ENCODE measurements around the gene FXYD6.
A peak's percentile ranks its signal among the peaks of the same experiment; 100 is the strongest.
"Not testable (repeated sequence)": the region's sequence is repeated elsewhere in the genome, so short reads cannot be mapped to it uniquely, and the experiment has no call there.

The FXYD6 gene

GRCh38 chr11:117815262-117815803, 61.1 kb downstream of the FXYD6 start:
- H3K27ac ChIP-seq, result peak overlapping the region; percentile 89
- TF ChIP-seq, protein P1, sequence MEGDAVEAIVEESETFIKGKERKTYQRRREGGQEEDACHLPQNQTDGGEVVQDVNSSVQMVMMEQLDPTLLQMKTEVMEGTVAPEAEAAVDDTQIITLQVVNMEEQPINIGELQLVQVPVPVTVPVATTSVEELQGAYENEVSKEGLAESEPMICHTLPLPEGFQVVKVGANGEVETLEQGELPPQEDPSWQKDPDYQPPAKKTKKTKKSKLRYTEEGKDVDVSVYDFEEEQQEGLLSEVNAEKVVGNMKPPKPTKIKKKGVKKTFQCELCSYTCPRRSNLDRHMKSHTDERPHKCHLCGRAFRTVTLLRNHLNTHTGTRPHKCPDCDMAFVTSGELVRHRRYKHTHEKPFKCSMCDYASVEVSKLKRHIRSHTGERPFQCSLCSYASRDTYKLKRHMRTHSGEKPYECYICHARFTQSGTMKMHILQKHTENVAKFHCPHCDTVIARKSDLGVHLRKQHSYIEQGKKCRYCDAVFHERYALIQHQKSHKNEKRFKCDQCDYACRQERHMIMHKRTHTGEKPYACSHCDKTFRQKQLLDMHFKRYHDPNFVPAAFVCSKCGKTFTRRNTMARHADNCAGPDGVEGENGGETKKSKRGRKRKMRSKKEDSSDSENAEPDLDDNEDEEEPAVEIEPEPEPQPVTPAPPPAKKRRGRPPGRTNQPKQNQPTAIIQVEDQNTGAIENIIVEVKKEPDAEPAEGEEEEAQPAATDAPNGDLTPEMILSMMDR (conservative IDR thresholded peaks at IDR 0.05), result no peak

GRCh38 chr11:117814766-117815261, 61.6 kb downstream of the FXYD6 start:
- H3K27ac ChIP-seq, result peak overlapping the region; percentile 89
- TF ChIP-seq, protein P1 (conservative IDR thresholded peaks at IDR 0.05), result no peak

DNA sequence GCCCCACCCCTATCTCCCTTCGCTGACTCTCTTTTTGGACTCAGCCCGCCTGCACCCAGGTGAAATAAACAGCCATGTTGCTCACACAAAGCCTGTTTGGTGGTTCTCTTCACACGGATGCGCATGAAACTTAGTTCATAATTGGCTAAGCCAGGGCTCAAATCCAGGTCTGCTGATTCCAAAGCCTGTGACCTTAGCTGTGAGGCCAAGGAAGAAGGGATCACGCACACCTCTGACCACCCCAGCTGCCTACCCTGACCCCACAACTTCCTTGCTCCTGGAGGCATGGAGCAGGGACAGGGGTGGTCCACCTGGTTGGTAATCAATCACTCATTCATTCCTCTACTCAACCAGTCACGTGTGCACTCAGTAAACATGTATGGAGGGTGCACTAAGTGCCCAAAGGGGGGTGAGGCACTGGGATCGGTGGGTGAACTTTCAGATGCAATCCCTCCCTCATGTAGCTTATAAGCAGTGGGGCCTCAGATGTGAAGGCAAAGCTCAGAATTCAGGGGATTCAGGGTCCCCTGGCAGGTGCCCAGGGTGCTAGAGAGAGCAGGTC, 62.2 kb downstream of the FXYD6 start:
- peak overlapping the region; percentile 89 for H3K27ac ChIP-seq
- TF ChIP-seq, protein P1 (conservative IDR thresholded peaks at IDR 0.05), result no peak

- not testable (repeated sequence) for H3K27ac ChIP-seq
These were observed 66.4 kb downstream of the FXYD6 start for GRCh38 chr11:117810056-117810451.

GRCh38 chr11:117809236-117810055, 67.0 kb downstream of the FXYD6 start:
- TF ChIP-seq, protein P1 (conservative IDR thresholded peaks at IDR 0.05), result peak; percentile 94
- H3K27ac ChIP-seq, result peak overlapping the region; percentile 6; the same call in 1 of the 2 replicates

DNA sequence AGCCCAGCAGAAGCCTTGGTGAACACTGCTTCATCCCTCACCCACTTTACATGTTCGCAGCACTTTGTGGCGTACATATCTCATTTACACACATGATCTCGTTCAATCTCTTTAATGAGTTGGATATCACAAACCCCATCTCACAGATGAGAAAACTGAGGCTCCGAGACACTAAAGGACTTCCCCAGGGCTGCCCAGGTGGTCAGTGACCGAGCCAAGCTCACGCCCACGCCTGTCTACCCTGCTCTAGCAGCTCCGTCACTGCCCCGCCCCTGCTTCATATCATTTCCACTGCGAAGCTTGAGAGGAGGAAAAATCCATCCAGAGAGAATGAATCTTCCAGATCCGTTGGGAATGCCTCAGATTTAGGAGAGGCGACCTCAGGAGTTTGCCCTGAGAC, 67.7 kb downstream of the FXYD6 start:
- TF ChIP-seq, protein P1 (conservative IDR thresholded peaks at IDR 0.05), result no peak
- H3K27ac ChIP-seq, result no peak overlapping the region

- H3K27ac ChIP-seq, result no peak overlapping the region
- TF ChIP-seq, protein P1 (conservative IDR thresholded peaks at IDR 0.05), result peak; percentile 93
These were observed 68.8 kb downstream of the FXYD6 start for GRCh38 chr11:117807482-117808327.
